Trophoblast cell (in vitro differentiated cells and primary cell): ENCODE data around the gene BZW2.

ENCODE experiments used
- DNase-seq, 2 donors: peaks; one replicate each; pipeline ENCODE4 v3.0.0-alpha.2; 2016
- H2AFZ ChIP-seq: 2 replicates; pipeline ENCODE4 v1.6.1; 2013; ENCODE audit warnings: low read length, moderate library complexity, mild to moderate bottlenecking; ENCODE audit not compliant: insufficient read depth, poor library complexity
- H2AK5ac ChIP-seq: 2 replicates; pipeline ENCODE4 v1.6.1; 2013; ENCODE audit warnings: mild to moderate bottlenecking, low read length
- H2BK120ac ChIP-seq: 2 replicates; pipeline ENCODE4 v1.6.1; 2013; ENCODE audit warnings: low read length, mild to moderate bottlenecking, moderate library complexity; ENCODE audit not compliant: insufficient read depth, poor library complexity
- H2BK12ac ChIP-seq: 2 replicates; pipeline ENCODE4 v1.6.1; 2013; ENCODE audit warnings: mild to moderate bottlenecking, low read length, moderate library complexity
- H2BK5ac ChIP-seq: 2 replicates; pipeline ENCODE4 v1.6.1; 2013; ENCODE audit warnings: low read length, low read depth, moderate library complexity, mild to moderate bottlenecking; ENCODE audit not compliant: poor library complexity
- H3K14ac ChIP-seq: 2 replicates; pipeline ENCODE4 v1.6.1; 2013; ENCODE audit warnings: mild to moderate bottlenecking, low read length
- H3K18ac ChIP-seq: 2 replicates; pipeline ENCODE4 v1.6.1; 2013; ENCODE audit warnings: mild to moderate bottlenecking, low read length
- H3K23ac ChIP-seq: 2 replicates; pipeline ENCODE4 v1.6.1; 2013; ENCODE audit warnings: low read length
- H3K27ac ChIP-seq: 2 replicates; pipeline ENCODE4 v1.5.1; 2013; ENCODE audit warnings: low read depth, mild to moderate bottlenecking, inconsistent platforms, low read length, moderate library complexity
- H3K27me3 ChIP-seq: 2 replicates; pipeline ENCODE4 v1.6.1; 2013; ENCODE audit warnings: inconsistent platforms, mild to moderate bottlenecking, low read length, moderate library complexity; ENCODE audit not compliant: insufficient read depth
- H3K36me3 ChIP-seq, 2 experiments: 1 replicate in 1 of 2; 2 replicates in 1 of 2; pipeline ENCODE4 v1.6.1; 2013; ENCODE audit warnings: low read length in 2 of 2, mild to moderate bottlenecking in 2 of 2, moderate library complexity in 1 of 2; ENCODE audit not compliant: insufficient read depth in 2 of 2, control insufficient read depth in 1 of 2
- H3K4ac ChIP-seq: 2 replicates; pipeline ENCODE4 v1.6.1; 2013; ENCODE audit warnings: low read depth, mild to moderate bottlenecking, low read length, moderate library complexity
- H3K4me1 ChIP-seq, 2 experiments: 1 replicate in 1 of 2; 2 replicates in 1 of 2; pipeline ENCODE4 v1.6.1; 2013; ENCODE audit warnings: low read length in 2 of 2, mild to moderate bottlenecking in 2 of 2, moderate library complexity in 1 of 2; ENCODE audit not compliant: insufficient read depth in 2 of 2, control insufficient read depth in 1 of 2
- H3K4me2 ChIP-seq: 2 replicates; pipeline ENCODE4 v1.6.1; 2013; ENCODE audit warnings: inconsistent platforms, mild to moderate bottlenecking, low read length, moderate library complexity
- H3K4me3 ChIP-seq: 2 replicates; pipeline ENCODE4 v1.5.1; 2013; ENCODE audit warnings: mild to moderate bottlenecking, low read depth, low read length, inconsistent platforms
- H3K79me1 ChIP-seq: one replicate; pipeline ENCODE4 v1.6.1; 2013; ENCODE audit warnings: low read length
- H3K79me2 ChIP-seq: 2 replicates; pipeline ENCODE4 v1.6.1; 2013; ENCODE audit warnings: low read length, mild to moderate bottlenecking; ENCODE audit not compliant: control insufficient read depth, insufficient read depth, poor library complexity
- H3K9ac ChIP-seq: 2 replicates; pipeline ENCODE4 v1.6.1; 2013; ENCODE audit warnings: mild to moderate bottlenecking, low read length
- H3K9me3 ChIP-seq: 2 replicates; pipeline ENCODE4 v1.6.1; 2013; ENCODE audit warnings: low read depth, mild to moderate bottlenecking, control low read depth, inconsistent platforms, low read length; ENCODE audit not compliant: insufficient read depth
- H4K12ac ChIP-seq: 2 replicates; pipeline ENCODE4 v1.6.1; 2013; ENCODE audit warnings: low read depth, mild to moderate bottlenecking, low read length, moderate library complexity
- H4K8ac ChIP-seq: 2 replicates; pipeline ENCODE4 v1.6.1; 2013; ENCODE audit warnings: low read depth, mild to moderate bottlenecking, low read length, moderate library complexity
- H4K91ac ChIP-seq: one replicate; pipeline ENCODE4 v1.6.1; 2013; ENCODE audit warnings: low read depth, mild to moderate bottlenecking, low read length, moderate library complexity
- WGBS: extraction: QIAGEN DNeasy Blood & Tissue Kit; methylation state at CpG from one replicate; pipeline ENCODE4 v1.1.7; 2013; ENCODE audit warnings: missing lambda C conversion rate; ENCODE audit not compliant: insufficient read length, insufficient coverage; ENCODE audit errors: extremely low coverage; 5-methylcytosine and 5-hydroxymethylcytosine counted together

Gene BZW2

GRCh38 chr7:16691241-16691640, 45.3 kb downstream of the BZW2 start:
- Histone ChIP-seq H3K4me3 (no peak overlapping the region), H2AFZ (no peak overlapping the region), H3K4me2 (no peak overlapping the region), H3K9me3 (no peaks in the 10 kb centered on the region), H3K23ac (no peak overlapping the region), H3K79me2 (no peaks in the 10 kb centered on the region), H4K12ac (no peak overlapping the region), H3K36me3 (peaks cover 20 to 30% of the 10 kb centered on the region in 2 experiments), H2AK5ac (no peak overlapping the region), H4K91ac (no peak overlapping the region), H3K79me1 (no peaks in the 10 kb centered on the region), H3K4ac (no peak overlapping the region), H3K4me1 (no peaks in the 10 kb centered on the region), H2BK12ac (no peak overlapping the region), H2BK120ac (no peak overlapping the region), H3K9ac (no peak overlapping the region), H3K27ac (no peak overlapping the region), H2BK5ac (no peak overlapping the region), H3K27me3 (no peaks in the 10 kb centered on the region), H3K14ac (no peak overlapping the region), H4K8ac (no peak overlapping the region), H3K18ac (no peak overlapping the region)
- DNase-seq = no peak
- no CpG with 5 or more reads among the region's 4 CpGs for WGBS

- H3K27ac ChIP-seq = no peak overlapping the region
- no peak overlapping the region for H4K12ac ChIP-seq
- H2BK5ac ChIP-seq = no peak overlapping the region
- no peak for DNase-seq
- H2BK12ac ChIP-seq = no peak overlapping the region
- no peak overlapping the region for H2BK120ac ChIP-seq
- no peaks in the 10 kb centered on the region for H3K4me1 ChIP-seq
- no peaks in the 10 kb centered on the region for H3K79me2 ChIP-seq
- H3K4me2 ChIP-seq = no peak overlapping the region
- no peak overlapping the region for H3K4me3 ChIP-seq
- no peaks in the 10 kb centered on the region for H3K79me1 ChIP-seq
- no peaks in the 10 kb centered on the region for H3K9me3 ChIP-seq
- H3K14ac ChIP-seq = no peak overlapping the region
- H2AFZ ChIP-seq = no peak overlapping the region
- H4K8ac ChIP-seq = no peak overlapping the region
- no peak overlapping the region for H3K4ac ChIP-seq
- H2AK5ac ChIP-seq = no peak overlapping the region
- no peak overlapping the region for H3K18ac ChIP-seq
- H4K91ac ChIP-seq = no peak overlapping the region
- H3K36me3 ChIP-seq = peaks cover 32 to 42% of the 10 kb centered on the region in 2 experiments
- H3K23ac ChIP-seq = no peak overlapping the region
- no peaks in the 10 kb centered on the region for H3K27me3 ChIP-seq
- no CpG with 5 or more reads among the region's 2 CpGs for WGBS
- no peak overlapping the region for H3K9ac ChIP-seq
Observed at GRCh38 chr7:16693601-16694318, 47.8 kb downstream of the BZW2 start.

- no peaks in the 10 kb centered on the region for H3K79me2 ChIP-seq
- no peak overlapping the region for H2AFZ ChIP-seq
- no peak overlapping the region for H3K23ac ChIP-seq
- WGBS = no CpG with 5 or more reads among the region's 6 CpGs
- H4K91ac ChIP-seq = no peak overlapping the region
- H4K8ac ChIP-seq = no peak overlapping the region
- H3K9me3 ChIP-seq = no peaks in the 10 kb centered on the region
- peak overlapping the region; percentile 59 for H2BK5ac ChIP-seq
- no peak overlapping the region for H3K4ac ChIP-seq
- no peak overlapping the region for H2BK12ac ChIP-seq
- H3K4me2 ChIP-seq = no peak overlapping the region
- H3K79me1 ChIP-seq = no peaks in the 10 kb centered on the region
- no peak overlapping the region for H2BK120ac ChIP-seq
- H3K4me1 ChIP-seq = no peaks in the 10 kb centered on the region
- no peak overlapping the region for H3K27ac ChIP-seq
- H3K14ac ChIP-seq = no peak overlapping the region
- no peak overlapping the region for H3K18ac ChIP-seq
- H3K9ac ChIP-seq = no peak overlapping the region
- H3K4me3 ChIP-seq = no peak overlapping the region
- no peaks in the 10 kb centered on the region for H3K27me3 ChIP-seq
- H4K12ac ChIP-seq = no peak overlapping the region
- no peak for DNase-seq
- H3K36me3 ChIP-seq = peaks cover 32 to 43% of the 10 kb centered on the region in 2 experiments
- no peak overlapping the region for H2AK5ac ChIP-seq
Observed at GRCh38 chr7:16694806-16695205, 48.8 kb downstream of the BZW2 start.

GRCh38 chr7:16695621-16696237, 49.7 kb downstream of the BZW2 start:
- no peak overlapping the region for H2AK5ac ChIP-seq
- no CpG with 5 or more reads among the region's 4 CpGs for WGBS
- no peak overlapping the region for H2BK120ac ChIP-seq
- H3K79me1 ChIP-seq = no peaks in the 10 kb centered on the region
- no peak overlapping the region for H4K12ac ChIP-seq
- H3K4me2 ChIP-seq = no peak overlapping the region
- no peak overlapping the region for H3K23ac ChIP-seq
- no peak overlapping the region for H3K4ac ChIP-seq
- DNase-seq = peak; percentile 63 to 85
- peaks cover 29 to 41% of the 10 kb centered on the region in 2 experiments for H3K36me3 ChIP-seq
- no peak overlapping the region for H2AFZ ChIP-seq
- no peak overlapping the region for H3K9ac ChIP-seq
- H2BK12ac ChIP-seq = no peak overlapping the region
- H3K4me1 ChIP-seq = no peaks in the 10 kb centered on the region
- H3K9me3 ChIP-seq = no peaks in the 10 kb centered on the region
- H2BK5ac ChIP-seq = no peak overlapping the region
- no peak overlapping the region for H3K27ac ChIP-seq
- no peaks in the 10 kb centered on the region for H3K79me2 ChIP-seq
- H4K8ac ChIP-seq = no peak overlapping the region
- H3K18ac ChIP-seq = no peak overlapping the region
- H3K14ac ChIP-seq = no peak overlapping the region
- H4K91ac ChIP-seq = no peak overlapping the region
- H3K4me3 ChIP-seq = no peak overlapping the region
- H3K27me3 ChIP-seq = no peaks in the 10 kb centered on the region
